Activated B cell treated with CpG ODN at 0.5 μM for 24 hours (primary cell): ENCODE data around the gene LRRC4C. TPM values are rescaled to one million over a fixed set of nuclear protein-coding genes. Genes with fewer than 3 reads are reported as not detected.

Experiments
- ATAC-seq: fragments of 200-7000 bp; cut with Tn5 transposase; one replicate; pipeline ENCODE4 v1.10.0; 2021; ENCODE audit warnings: low read depth, mild to moderate bottlenecking, moderate library complexity
- CTCF ChIA-PET: fragments of 350-600 bp; sonication (Branson Sonifier 250); formaldehyde crosslinking; loops from one replicate; lab custom pipeline; 2021; ENCODE audit warnings: antibody characterized with exemption; lab: Charles Lee
- POLR2A ChIA-PET: fragments of 350-600 bp; sonication (Branson Sonifier 250); formaldehyde crosslinking; loops from one replicate; lab custom pipeline; 2021; ENCODE audit warnings: antibody characterized with exemption; lab: Charles Lee
- DNase-seq: peaks from one replicate; pipeline ENCODE4 v3.0.0; 2022
- H3K27ac Mint-ChIP-seq: one replicate; pipeline ENCODE4 v1.8.0; 2020; ENCODE audit warnings: mixed read lengths
- H3K27me3 Mint-ChIP-seq: one replicate; pipeline ENCODE4 v1.8.0; 2021; ENCODE audit warnings: mixed read lengths
- H3K36me3 Mint-ChIP-seq: one replicate; pipeline ENCODE4 v1.8.0; 2021; ENCODE audit warnings: low read depth, mixed read lengths
- H3K4me1 Mint-ChIP-seq: one replicate; pipeline ENCODE4 v1.8.0; 2021; ENCODE audit warnings: mixed read lengths
- H3K4me3 Mint-ChIP-seq: one replicate; pipeline ENCODE4 v1.8.0; 2020; ENCODE audit warnings: mild to moderate bottlenecking, mixed read lengths
- H3K9me3 Mint-ChIP-seq: one replicate; pipeline ENCODE4 v1.8.0; 2020; ENCODE audit warnings: mixed read lengths
- intact Hi-C: fragments of 100-400 bp; cut with micrococcal nuclease; formaldehyde crosslinking; loops from one replicate; pipeline ENCODE4 v1.15.1; 2024
- total RNA-seq: library from RNA; stranded (reverse); gene quantifications from 2 replicates; pipeline ENCODE4 v1.2.3, GENCODE V29; 2022
- TF ChIP-seq, protein P1 (sequence below): fragments of 200-600 bp; IDR thresholded peaks from one replicate; pipeline ENCODE4 v1.8.0; 2022; ENCODE audit warnings: antibody characterized with exemption, mild to moderate bottlenecking

LRRC4C gene
- total RNA-seq, 1 donor from 2014 or later = not detected

- ChIA-PET POLR2A (no interaction called here), CTCF (no interaction called here)
- intact Hi-C loops = no loop called here
- Mint-ChIP-seq H3K4me1 (no peaks in the 10 kb centered on the region), H3K9me3 (peaks cover 3% of the 10 kb centered on the region), H3K36me3 (no peaks in the 10 kb centered on the region), H3K27ac (no peak overlapping the region), H3K4me3 (no peak overlapping the region), H3K27me3 (no peaks in the 10 kb centered on the region)
- TF ChIP-seq, protein P1, sequence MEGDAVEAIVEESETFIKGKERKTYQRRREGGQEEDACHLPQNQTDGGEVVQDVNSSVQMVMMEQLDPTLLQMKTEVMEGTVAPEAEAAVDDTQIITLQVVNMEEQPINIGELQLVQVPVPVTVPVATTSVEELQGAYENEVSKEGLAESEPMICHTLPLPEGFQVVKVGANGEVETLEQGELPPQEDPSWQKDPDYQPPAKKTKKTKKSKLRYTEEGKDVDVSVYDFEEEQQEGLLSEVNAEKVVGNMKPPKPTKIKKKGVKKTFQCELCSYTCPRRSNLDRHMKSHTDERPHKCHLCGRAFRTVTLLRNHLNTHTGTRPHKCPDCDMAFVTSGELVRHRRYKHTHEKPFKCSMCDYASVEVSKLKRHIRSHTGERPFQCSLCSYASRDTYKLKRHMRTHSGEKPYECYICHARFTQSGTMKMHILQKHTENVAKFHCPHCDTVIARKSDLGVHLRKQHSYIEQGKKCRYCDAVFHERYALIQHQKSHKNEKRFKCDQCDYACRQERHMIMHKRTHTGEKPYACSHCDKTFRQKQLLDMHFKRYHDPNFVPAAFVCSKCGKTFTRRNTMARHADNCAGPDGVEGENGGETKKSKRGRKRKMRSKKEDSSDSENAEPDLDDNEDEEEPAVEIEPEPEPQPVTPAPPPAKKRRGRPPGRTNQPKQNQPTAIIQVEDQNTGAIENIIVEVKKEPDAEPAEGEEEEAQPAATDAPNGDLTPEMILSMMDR = no peak
- ATAC-seq (no peak), DNase-seq (no peak)
Observed at GRCh38 chr11:40842750-40843339, 616.6 kb downstream of the LRRC4C start.

DNA sequence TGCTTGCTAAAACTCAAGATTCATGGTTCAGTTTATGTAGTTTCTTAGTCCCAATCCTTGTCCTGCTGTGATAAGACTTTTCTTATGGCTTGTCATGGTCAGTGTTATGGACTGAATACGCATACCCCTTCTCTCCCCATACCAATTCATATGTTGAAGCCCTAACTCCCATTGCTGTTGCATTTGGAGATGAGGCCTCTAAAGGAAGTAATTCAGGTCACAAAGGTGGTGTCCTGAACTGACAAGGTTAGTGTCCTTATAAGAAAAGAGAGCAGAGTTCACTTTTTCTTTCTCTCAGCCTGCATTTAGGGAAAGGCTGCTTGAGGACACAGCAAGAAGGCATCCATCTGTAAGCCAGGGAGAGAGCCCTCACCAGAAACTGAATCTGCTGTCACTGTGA is 618.2 kb downstream of the LRRC4C start:
- TF ChIP-seq, protein P1 = no peak
- H3K9me3 Mint-ChIP-seq = peaks cover 3% of the 10 kb centered on the region
- intact Hi-C loops = no loop called here
- no peaks in the 10 kb centered on the region for H3K36me3 Mint-ChIP-seq
- no peaks in the 10 kb centered on the region for H3K27me3 Mint-ChIP-seq
- H3K4me1 Mint-ChIP-seq = no peaks in the 10 kb centered on the region
- DNase-seq = no peak
- CTCF ChIA-PET = no interaction called here
- H3K27ac Mint-ChIP-seq = no peak overlapping the region
- POLR2A ChIA-PET = no interaction called here
- H3K4me3 Mint-ChIP-seq = no peak overlapping the region
- ATAC-seq = no peak

DNA sequence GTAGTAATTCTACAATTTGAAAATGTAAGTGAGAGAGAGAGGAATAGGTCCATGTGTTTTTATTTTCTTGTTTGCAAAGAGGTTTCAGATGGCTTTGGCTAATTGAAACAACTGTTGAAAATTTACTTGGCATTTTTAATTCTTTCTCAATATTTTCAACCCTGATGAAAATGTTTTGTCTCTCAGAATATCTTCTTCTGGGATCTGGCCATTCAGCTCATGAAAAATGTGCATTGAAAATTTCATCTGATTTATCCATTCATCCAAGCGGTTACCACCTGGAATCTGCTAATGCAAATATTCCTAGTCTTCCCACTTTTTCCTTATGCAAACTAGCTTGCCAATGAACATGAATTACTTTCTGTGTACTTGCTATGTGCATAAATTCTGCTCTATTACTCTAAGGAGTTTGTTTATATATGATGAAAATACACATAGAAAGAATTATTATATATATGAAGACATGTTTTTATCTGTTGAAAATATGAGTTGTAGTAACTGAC is 621.2 kb downstream of the LRRC4C start:
- no peak overlapping the region for H3K27ac Mint-ChIP-seq
- no peak for DNase-seq
- TF ChIP-seq, protein P1 = no peak
- POLR2A ChIA-PET = no interaction called here
- ATAC-seq = no peak
- no peaks in the 10 kb centered on the region for H3K27me3 Mint-ChIP-seq
- no peaks in the 10 kb centered on the region for H3K36me3 Mint-ChIP-seq
- H3K4me3 Mint-ChIP-seq = no peak overlapping the region
- H3K4me1 Mint-ChIP-seq = no peaks in the 10 kb centered on the region
- H3K9me3 Mint-ChIP-seq = peaks cover 4% of the 10 kb centered on the region
- CTCF ChIA-PET = no interaction called here
- intact Hi-C loops = no loop called here

DNA sequence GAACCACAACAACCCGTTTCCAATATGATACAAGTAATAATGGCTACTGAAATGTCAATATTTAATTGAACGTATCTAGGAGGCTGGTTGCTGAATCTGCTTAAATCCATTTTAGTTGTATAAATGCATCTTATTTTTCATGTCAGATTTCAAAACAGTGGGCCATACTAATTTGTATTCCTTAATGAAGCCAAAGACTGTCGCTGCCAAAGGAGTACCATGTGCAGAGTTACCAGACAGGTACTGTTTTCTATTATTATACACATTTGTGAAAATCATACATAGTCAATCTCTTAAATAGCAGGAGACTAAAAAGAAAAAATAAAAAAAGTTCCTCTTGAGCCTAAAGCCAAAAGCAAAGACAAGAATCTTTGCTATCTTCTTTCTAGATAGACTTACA is 632.3 kb downstream of the LRRC4C start:
- Mint-ChIP-seq H3K4me3 (no peak overlapping the region), H3K36me3 (no peaks in the 10 kb centered on the region), H3K9me3 (peaks cover 2% of the 10 kb centered on the region), H3K27me3 (no peaks in the 10 kb centered on the region), H3K4me1 (no peaks in the 10 kb centered on the region), H3K27ac (no peak overlapping the region)
- ATAC-seq = no peak
- TF ChIP-seq, protein P1 = no peak
- ChIA-PET CTCF (no interaction called here), POLR2A (no interaction called here)
- intact Hi-C loops = no loop called here
- DNase-seq = no peak

GRCh38 chr11:40826601-40827000 is 632.9 kb downstream of the LRRC4C start:
- Mint-ChIP-seq H3K27me3 (no peaks in the 10 kb centered on the region), H3K9me3 (peaks cover 2% of the 10 kb centered on the region), H3K36me3 (no peaks in the 10 kb centered on the region), H3K4me3 (no peak overlapping the region), H3K27ac (no peak overlapping the region), H3K4me1 (no peaks in the 10 kb centered on the region)
- TF ChIP-seq, protein P1 = no peak
- DNase-seq (no peak), ATAC-seq (no peak)
- ChIA-PET CTCF (no interaction called here), POLR2A (no interaction called here)
- intact Hi-C loops = no loop called here
